GM12878 (cell line): ENCODE results near the gene CACFD1. TPM values are rescaled to one million over a fixed set of nuclear protein-coding genes. Genes with fewer than 3 reads are reported as not detected.

Experiments
- ATF3 ChIP-seq: IDR thresholded peaks from 2 replicates; pipeline ENCODE4 v1.6.1; 2011; ENCODE audit warnings: low read depth, mild to moderate bottlenecking, low read length, moderate library complexity, borderline replicate concordance; ENCODE audit errors: extremely low read depth
- BHLHE40 ChIP-seq, 2 experiments: fragments of 450-650 bp in 1 of 2; IDR thresholded peaks; 2 replicates each; pipeline ENCODE4 v1.6.1; 2011 to 2017; ENCODE audit warnings: low read depth in 2 of 2, borderline replicate concordance in 1 of 2, improper control_type of control experiment in 1 of 2, low read length in 1 of 2, mild to moderate bottlenecking in 1 of 2
- BRCA1 ChIP-seq: IDR thresholded peaks from 2 replicates; pipeline ENCODE4 v1.6.1; 2011; ENCODE audit warnings: low read depth, low read length, improper control_type of control experiment
- CHD4 ChIP-seq: fragments of 200-600 bp; sonication (generic); IDR thresholded peaks from 2 replicates; pipeline ENCODE4 v1.6.1; 2016; ENCODE audit warnings: mild to moderate bottlenecking
- CREM ChIP-seq: IDR thresholded peaks from 2 replicates; pipeline ENCODE4 v1.6.1; 2014; ENCODE audit warnings: antibody characterized with exemption, low read depth
- EED ChIP-seq: sonication (generic); IDR thresholded peaks from 2 replicates; pipeline ENCODE4 v1.6.1; 2016; ENCODE audit warnings: antibody characterized with exemption, low read depth
- FOS ChIP-seq: IDR thresholded peaks from 3 replicates; pipeline ENCODE4 v1.6.1; 2011; ENCODE audit warnings: borderline replicate concordance; ENCODE audit not compliant: insufficient read length; ENCODE audit errors: extremely low read depth
- GABPA ChIP-seq: IDR thresholded peaks from 2 replicates; pipeline ENCODE4 v1.6.1; 2014; ENCODE audit warnings: antibody characterized with exemption, low read depth, mild to moderate bottlenecking, inconsistent platforms
- HDGF ChIP-seq: fragments of 450-650 bp; IDR thresholded peaks from 2 replicates; pipeline ENCODE4 v1.6.1; 2016; ENCODE audit warnings: antibody characterized with exemption
- IKZF2 ChIP-seq, 2 experiments: fragments of 450-650 bp; IDR thresholded peaks; 2 replicates each; pipeline ENCODE4 v1.6.1; 2017; ENCODE audit warnings: mild to moderate bottlenecking in 2 of 2, moderate library complexity in 2 of 2
- KAT2A ChIP-seq: conservative IDR thresholded peaks from 2 replicates; pipeline ENCODE4 v1.6.1; 2011; ENCODE audit warnings: low read depth, low read length; ENCODE audit not compliant: control insufficient read depth
- MAX ChIP-seq: IDR thresholded peaks from 2 replicates; pipeline ENCODE4 v1.6.1; 2012; ENCODE audit warnings: low read depth, low read length, improper control_type of control experiment
- MEF2A ChIP-seq: IDR thresholded peaks from 2 replicates; pipeline ENCODE4 v1.6.1; 2011; ENCODE audit warnings: low read depth, mild to moderate bottlenecking, low read length, moderate library complexity; ENCODE audit not compliant: insufficient read depth
- MEF2B ChIP-seq: fragments of 450-650 bp; IDR thresholded peaks from 2 replicates; pipeline ENCODE4 v1.6.1; 2018; ENCODE audit warnings: mild to moderate bottlenecking, moderate library complexity; ENCODE audit not compliant: partially characterized antibody, poor library complexity, severe bottlenecking
- MLLT1 ChIP-seq: fragments of 450-650 bp; IDR thresholded peaks from 2 replicates; pipeline ENCODE4 v1.6.1; 2016; ENCODE audit warnings: mild to moderate bottlenecking
- MYC ChIP-seq: IDR thresholded peaks from 2 replicates; pipeline ENCODE4 v1.6.1; 2011; ENCODE audit warnings: mild to moderate bottlenecking, low read length, moderate library complexity, inconsistent platforms; ENCODE audit not compliant: insufficient read depth, insufficient replicate concordance, insufficient read length, severe bottlenecking
- POLR2AphosphoS5 ChIP-seq: IDR thresholded peaks from 2 replicates; pipeline ENCODE4 v1.6.1; 2011; ENCODE audit warnings: mild to moderate bottlenecking, low read length, inconsistent platforms
- RAD51 ChIP-seq: fragments of 450-650 bp; IDR thresholded peaks from 2 replicates; pipeline ENCODE4 v1.6.1; 2016; ENCODE audit warnings: moderate library complexity, mild to moderate bottlenecking, inconsistent platforms
- RB1 ChIP-seq: fragments of 450-650 bp; formaldehyde crosslinking; IDR thresholded peaks from 2 replicates; pipeline ENCODE4 v1.6.1; 2017; ENCODE audit warnings: mild to moderate bottlenecking, borderline replicate concordance
- RFX5 ChIP-seq: IDR thresholded peaks from 2 replicates; pipeline ENCODE4 v1.6.1; 2011; ENCODE audit warnings: low read depth, low read length, improper control_type of control experiment
- SKIL ChIP-seq: fragments of 450-650 bp; IDR thresholded peaks from 2 replicates; pipeline ENCODE4 v1.6.1; 2017; ENCODE audit warnings: mild to moderate bottlenecking, low read depth, inconsistent platforms; ENCODE audit not compliant: poor library complexity, severe bottlenecking
- SP1 ChIP-seq: IDR thresholded peaks from one replicate; pipeline ENCODE4 v1.6.1; 2011; ENCODE audit warnings: low read depth, low read length
- TBL1XR1 ChIP-seq: IDR thresholded peaks from 2 replicates; pipeline ENCODE4 v1.6.1; 2012; ENCODE audit warnings: low read depth, low read length, improper control_type of control experiment
- TCF12 ChIP-seq: IDR thresholded peaks from 2 replicates; pipeline ENCODE4 v1.6.1; 2011; ENCODE audit warnings: low read depth, mild to moderate bottlenecking, low read length
- TCF3 ChIP-seq: IDR thresholded peaks from 2 replicates; pipeline ENCODE4 v1.6.1; 2012; ENCODE audit warnings: low read depth, mild to moderate bottlenecking, low read length, borderline replicate concordance; ENCODE audit not compliant: insufficient read depth
- USF2 ChIP-seq: IDR thresholded peaks from 2 replicates; pipeline ENCODE4 v1.6.1; 2011; ENCODE audit warnings: low read depth, low read length, improper control_type of control experiment, borderline replicate concordance
- polyA plus RNA-seq, 11 experiments: library from polyadenylated mRNA; depleted of rRNA in 4 of 11; unstranded in 6 of 11; stranded (reverse) in 5 of 11; fragments of >200 nt; fragmentation: Nextera tagmentation in 4 of 11; fragmentation: Illumina TruSeq in 1 of 11; extraction: Ambion mirVana in 4 of 11; extraction: Trizol in 1 of 11; gene quantifications; 1 replicate in 1 of 11; 2 replicates in 10 of 11; pipeline versions ENCODE4 v1.2.1 to v1.2.3, GENCODE V29; 2011 to 2016; ENCODE audit warnings: inconsistent platforms in 2 of 11, missing spikeins in 2 of 11, low read depth in 1 of 11
- total RNA-seq, 4 experiments: library from RNA; depleted of rRNA in 3 of 4; stranded (reverse); fragments of >200 nt in 3 of 4; fragmentation: Illumina TruSeq in 1 of 4; extraction: Trizol in 1 of 4; gene quantifications; 2 replicates each; pipeline versions ENCODE4 v1.2.1 to v1.2.3, GENCODE V29; 2013 to 2021

Gene CACFD1
- total and polyA plus RNA-seq, 10 of the 15 experiments (the other 5 are each of a cell fraction or from before 2014, with no cell fraction given) = 0.09 to 5.8 (median 1.4) TPM; not detected in 1

GRCh38 chr9:133460405-133461175, 812 bp downstream of the CACFD1 start (continued):
- TF ChIP-seq SKIL (no peak), GABPA (no peak), POLR2AphosphoS5 (no peak), HDGF (no peak), FOS (no peak), RB1 (no peak), CREM (no peak), ATF3 (peak; percentile 26; the same call in 1 of the 2 replicates), RFX5 (peak; percentile 61; the same call in 1 of the 2 replicates), IKZF2 (IDR thresholded peaks at IDR 0.05) (no peak), BHLHE40 (IDR thresholded peaks at IDR 0.05; ENCODE audit: borderline replicate concordance in 1 of 2, low read depth in 2 of 2, low read length in 1 of 2) (peak; percentile 90 to 94), CHD4 (no peak), MAX (0 out of 2 replicates have a peak, but pooled peaks have one; percentile 47), KAT2A (no peak), RAD51 (peak; percentile 84), MLLT1 (0 out of 2 replicates have a peak, but pooled peaks have one; percentile 33), USF2 (peak; percentile 32), SP1 (peak; percentile 17), TCF3 (no peak), BRCA1 (no peak), TBL1XR1 (no peak), MEF2B (peak; percentile 88), MYC (no peak), EED (no peak), TCF12 (0 out of 2 replicates have a peak, but pooled peaks have one; percentile 1), MEF2A (no peak)
